Measurements from ENCODE around the gene ENTR1.

Gene ENTR1

DNA sequence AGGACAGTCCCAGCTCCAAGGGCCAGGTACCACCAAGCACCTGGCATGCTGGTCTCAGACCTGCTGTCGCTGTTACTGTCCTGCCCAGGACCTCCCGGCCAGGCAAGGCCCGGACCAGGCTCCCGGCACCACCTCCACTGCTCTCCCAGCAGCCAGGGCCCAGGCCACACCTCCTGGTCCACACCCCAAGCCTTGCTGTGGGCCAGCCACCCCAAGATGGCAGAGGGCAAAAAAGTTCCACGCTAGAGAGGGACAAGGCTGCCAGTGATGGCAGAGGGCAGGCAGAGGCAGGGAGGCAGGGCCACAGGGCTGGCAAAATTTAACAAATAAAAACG lies 48.0 kb downstream of the ENTR1 start:
- H3K4me3 ChIP-seq (ENCODE audit: insufficient read depth in 1 of 2, low read depth in 1 of 2, low read length in 2 of 2): peak overlapping the region in 1 of 2 experiments; percentile 67
- H2BK15ac ChIP-seq (ENCODE audit: low read depth, poor library complexity, severe bottlenecking): peak overlapping the region; percentile 26
- 94% methylated on average over 4 of the region's 6 CpGs for WGBS
- no peak overlapping the region for H2BK5ac ChIP-seq (ENCODE audit: low read depth, low read length, poor library complexity, severe bottlenecking)
- peak overlapping the region; percentile 63 for H3K9ac ChIP-seq (ENCODE audit: low read length)
- H3K18ac ChIP-seq (ENCODE audit: low read depth in 1 of 2, low read length in 2 of 2): peak overlapping the region; percentile 45 to 65
- peak overlapping the region; percentile 42 for H2BK120ac ChIP-seq (ENCODE audit: low read depth, low read length)
- H3K36me3 ChIP-seq (ENCODE audit: control insufficient read depth in 1 of 2, insufficient read depth in 2 of 2, low read depth in 1 of 2, low read length in 2 of 2): peaks cover 11 to 64% of the 10 kb centered on the region in 2 experiments
- H3K9me3 ChIP-seq (ENCODE audit: control insufficient read depth, low read length): no peaks in the 10 kb centered on the region
- H3K14ac ChIP-seq (ENCODE audit: low read length in 2 of 2): peak overlapping the region in 1 of 2 experiments; percentile 35
- peaks cover 50% of the 10 kb centered on the region for H3K4me1 ChIP-seq (ENCODE audit: control insufficient read depth, insufficient read depth, low read depth, low read length)
- no peak overlapping the region for H2AK5ac ChIP-seq (ENCODE audit: low read length, severe bottlenecking)
- H2BK12ac ChIP-seq (ENCODE audit: low read length in 2 of 2): peak overlapping the region in 1 of 2 experiments; percentile 33
- no peak for DNase-seq
- no peak overlapping the region for H3K27ac ChIP-seq (ENCODE audit: low read length, poor library complexity, severe bottlenecking)
- H2AFZ ChIP-seq (ENCODE audit: low read depth, low read length): no peak overlapping the region
- H3K4ac ChIP-seq (ENCODE audit: low read depth in 1 of 2, low read length in 2 of 2): peak overlapping the region in 1 of 2 experiments; percentile 85
- peaks cover 11% of the 10 kb centered on the region for H3K79me1 ChIP-seq (replicated peaks; ENCODE audit: low read length, poor library complexity, severe bottlenecking)
- peak overlapping the region; percentile 66 for H4K8ac ChIP-seq (ENCODE audit: low read length)
- H4K91ac ChIP-seq (ENCODE audit: low read length): peak overlapping the region; percentile 73
- H3K4me2 ChIP-seq (ENCODE audit: low read length, poor library complexity, severe bottlenecking): no peak overlapping the region
- peak overlapping the region in 1 of 2 experiments; percentile 14 for H3K23ac ChIP-seq (ENCODE audit: low read length in 2 of 2)
- H3K27me3 ChIP-seq (ENCODE audit: control insufficient read depth in 1 of 2, insufficient read depth in 1 of 2, low read length in 2 of 2): no peaks in the 10 kb centered on the region

DNA sequence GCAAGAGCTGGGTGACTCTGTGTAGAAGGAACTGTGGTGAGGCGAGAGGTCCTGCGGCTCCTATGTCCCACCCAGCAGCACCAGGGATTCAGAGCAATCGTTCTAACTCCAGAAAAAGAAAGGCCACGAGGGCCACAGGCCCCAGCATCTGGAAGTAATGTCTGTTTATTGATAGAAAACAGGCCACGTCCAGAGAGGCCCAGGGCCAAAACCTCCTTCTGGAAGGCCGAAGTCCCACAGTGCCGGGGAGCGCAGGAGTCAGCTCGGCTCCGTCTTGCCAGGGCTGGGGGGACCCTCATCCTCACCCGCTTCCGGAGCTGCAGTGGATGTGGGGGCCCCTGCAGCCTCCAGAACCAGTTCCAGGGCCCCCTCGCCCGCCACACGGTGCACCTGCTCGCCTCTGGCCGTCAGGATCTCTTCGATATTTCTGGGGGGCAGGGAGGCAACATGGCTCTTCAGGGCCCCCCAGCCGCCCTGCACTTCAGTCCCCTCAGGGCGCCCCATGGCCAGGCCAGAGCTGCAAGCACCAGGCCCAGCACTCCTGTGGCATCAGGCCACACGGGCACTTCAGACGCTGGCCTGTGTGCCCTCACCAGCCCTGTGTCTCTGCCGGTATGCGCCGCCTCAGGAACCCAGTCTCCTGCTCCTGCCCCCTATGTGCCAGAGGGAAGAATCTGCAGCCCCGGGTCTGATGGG lies 48.5 kb downstream of the ENTR1 start:
- Histone ChIP-seq H2BK120ac (ENCODE audit: low read depth, low read length) (peak overlapping the region; percentile 42), H3K14ac (ENCODE audit: low read length in 2 of 2) (peak overlapping the region in 1 of 2 experiments; percentile 94), H3K27ac (ENCODE audit: low read length, poor library complexity, severe bottlenecking) (no peak overlapping the region), H2BK15ac (ENCODE audit: low read depth, poor library complexity, severe bottlenecking) (peak overlapping the region; percentile 26), H3K18ac (ENCODE audit: low read depth in 1 of 2, low read length in 2 of 2) (peak overlapping the region; percentile 69 to 90), H4K8ac (ENCODE audit: low read length) (peak overlapping the region; percentile 40), H3K4me3 (ENCODE audit: insufficient read depth in 1 of 2, low read depth in 1 of 2, low read length in 2 of 2) (peak overlapping the region in 1 of 2 experiments; percentile 67), H2AFZ (ENCODE audit: low read depth, low read length) (no peak overlapping the region), H2BK5ac (ENCODE audit: low read depth, low read length, poor library complexity, severe bottlenecking) (no peak overlapping the region), H3K36me3 (ENCODE audit: control insufficient read depth in 1 of 2, insufficient read depth in 2 of 2, low read depth in 1 of 2, low read length in 2 of 2) (peaks cover 13 to 69% of the 10 kb centered on the region in 2 experiments), H2AK5ac (ENCODE audit: low read length, severe bottlenecking) (no peak overlapping the region), H4K91ac (ENCODE audit: low read length) (peak overlapping the region; percentile 73), H3K9ac (ENCODE audit: low read length) (peak overlapping the region; percentile 63), H3K23ac (ENCODE audit: low read length in 2 of 2) (peak overlapping the region in 1 of 2 experiments; percentile 41), H3K4me2 (ENCODE audit: low read length, poor library complexity, severe bottlenecking) (no peak overlapping the region), H3K9me3 (ENCODE audit: control insufficient read depth, low read length) (no peaks in the 10 kb centered on the region), H3K79me1 (replicated peaks; ENCODE audit: low read length, poor library complexity, severe bottlenecking) (peaks cover 11% of the 10 kb centered on the region), H3K27me3 (ENCODE audit: control insufficient read depth in 1 of 2, insufficient read depth in 1 of 2, low read length in 2 of 2) (no peaks in the 10 kb centered on the region), H3K4ac (ENCODE audit: low read depth in 1 of 2, low read length in 2 of 2) (peak overlapping the region; percentile 74 to 85), H3K4me1 (ENCODE audit: control insufficient read depth, insufficient read depth, low read depth, low read length) (peaks cover 52% of the 10 kb centered on the region), H2BK12ac (ENCODE audit: low read length in 2 of 2) (peak overlapping the region in 1 of 2 experiments; percentile 89)
- no peak for DNase-seq
- WGBS: 79% methylated on average over 25 of the region's 26 CpGs

DNA sequence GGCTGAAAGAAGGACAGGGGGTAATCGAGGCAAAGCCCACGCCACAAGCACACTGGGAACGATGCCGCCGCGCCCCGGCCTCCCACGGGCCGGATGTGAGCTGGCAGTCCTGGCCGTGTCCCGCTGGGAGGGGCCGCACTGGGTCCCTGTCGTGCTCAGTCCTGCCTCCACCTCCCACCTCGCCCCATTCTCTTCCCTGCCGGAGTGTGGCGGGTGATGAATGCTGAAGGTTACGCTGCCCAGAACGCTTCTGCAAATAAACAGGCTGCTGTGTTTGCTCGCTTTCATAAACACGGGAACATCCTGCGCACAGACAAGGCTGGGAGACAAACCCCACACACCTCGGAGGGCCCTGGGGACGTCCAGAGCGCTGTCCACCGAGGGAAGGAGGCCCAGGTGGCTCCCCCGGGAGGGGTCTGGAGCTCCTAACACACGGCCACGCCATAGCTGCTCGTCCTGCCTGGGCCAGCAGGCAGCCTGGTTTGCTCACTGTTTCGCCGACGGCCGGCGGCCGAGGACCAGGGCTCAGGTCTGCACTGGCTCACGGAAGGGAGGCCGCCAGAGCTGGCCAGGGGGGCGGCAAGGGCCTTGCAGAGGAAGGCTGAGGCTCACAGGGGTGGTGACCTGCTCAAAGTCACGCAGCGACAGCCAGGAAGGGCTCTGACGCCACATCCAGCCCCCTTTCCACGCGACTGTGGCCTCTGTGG lies 49.2 kb downstream of the ENTR1 start:
- no peaks in the 10 kb centered on the region for H3K9me3 ChIP-seq (ENCODE audit: control insufficient read depth, low read length)
- H3K4me1 ChIP-seq (ENCODE audit: control insufficient read depth, insufficient read depth, low read depth, low read length): peaks cover 55% of the 10 kb centered on the region
- peak; percentile 65 for DNase-seq
- H2BK120ac ChIP-seq (ENCODE audit: low read depth, low read length): peak overlapping the region; percentile 0
- H3K23ac ChIP-seq (ENCODE audit: low read length in 2 of 2): peak overlapping the region in 1 of 2 experiments; percentile 63
- H4K91ac ChIP-seq (ENCODE audit: low read length): peak overlapping the region; percentile 15
- no peak overlapping the region for H3K4me3 ChIP-seq (ENCODE audit: insufficient read depth in 1 of 2, low read depth in 1 of 2, low read length in 2 of 2)
- peak overlapping the region in 1 of 2 experiments; percentile 94 for H3K14ac ChIP-seq (ENCODE audit: low read length in 2 of 2)
- no peaks in the 10 kb centered on the region for H3K27me3 ChIP-seq (ENCODE audit: control insufficient read depth in 1 of 2, insufficient read depth in 1 of 2, low read length in 2 of 2)
- H3K4ac ChIP-seq (ENCODE audit: low read depth in 1 of 2, low read length in 2 of 2): peak overlapping the region; percentile 74 to 77
- no peak overlapping the region for H3K27ac ChIP-seq (ENCODE audit: low read length, poor library complexity, severe bottlenecking)
- peaks cover 20 to 76% of the 10 kb centered on the region in 2 experiments for H3K36me3 ChIP-seq (ENCODE audit: control insufficient read depth in 1 of 2, insufficient read depth in 2 of 2, low read depth in 1 of 2, low read length in 2 of 2)
- 65% methylated on average over 43 of the region's 43 CpGs for WGBS
- H3K79me1 ChIP-seq (replicated peaks; ENCODE audit: low read length, poor library complexity, severe bottlenecking): peaks cover 11% of the 10 kb centered on the region
- H2AFZ ChIP-seq (ENCODE audit: low read depth, low read length): no peak overlapping the region
- H2BK5ac ChIP-seq (ENCODE audit: low read depth, low read length, poor library complexity, severe bottlenecking): no peak overlapping the region
- H2AK5ac ChIP-seq (ENCODE audit: low read length, severe bottlenecking): no peak overlapping the region
- H4K8ac ChIP-seq (ENCODE audit: low read length): peak overlapping the region; percentile 84
- H3K18ac ChIP-seq (ENCODE audit: low read depth in 1 of 2, low read length in 2 of 2): peak overlapping the region; percentile 69 to 90
- H3K9ac ChIP-seq (ENCODE audit: low read length): peak overlapping the region; percentile 63
- H2BK15ac ChIP-seq (ENCODE audit: low read depth, poor library complexity, severe bottlenecking): no peak overlapping the region
- H3K4me2 ChIP-seq (ENCODE audit: low read length, poor library complexity, severe bottlenecking): no peak overlapping the region
- peak overlapping the region in 1 of 2 experiments; percentile 89 for H2BK12ac ChIP-seq (ENCODE audit: low read length in 2 of 2)
